Breast epithelium (tissue), 4 donors: ENCODE measurements around the gene KAT6B. TPM values are rescaled to one million over a fixed set of nuclear protein-coding genes. Genes with fewer than 3 reads are reported as not detected.

Experiments used
- DNase-seq, 2 donors: peaks; one replicate each; pipeline ENCODE4 v3.0.0-alpha.2; 2019; ENCODE audit warnings: low spot score in 2 of 2
- H3K27ac ChIP-seq, 2 donors: fragments of 200-600 bp; sonication (generic) in 1 of 2; one replicate each; pipeline ENCODE4 v1.5.1; 2016 to 2019; ENCODE audit warnings: mild to moderate bottlenecking in 1 of 2
- H3K27me3 ChIP-seq, 2 donors: fragments of 200-600 bp; sonication (generic) in 1 of 2; one replicate each; pipeline versions ENCODE4 v1.5.1 to v1.6.0; 2017 to 2019; ENCODE audit warnings: control low read depth in 1 of 2, mild to moderate bottlenecking in 1 of 2
- H3K36me3 ChIP-seq: fragments of 200-600 bp; one replicate; pipeline ENCODE4 v1.5.1; 2019
- H3K4me1 ChIP-seq, 2 donors: fragments of 200-600 bp; sonication (generic); one replicate each; pipeline ENCODE4 v1.5.1; 2016 to 2019; ENCODE audit warnings: control low read depth in 1 of 2
- H3K4me3 ChIP-seq, 3 donors: fragments of 200-600 bp; sonication (generic); 1 replicate in 2 of 3; 2 replicates in 1 of 3; pipeline ENCODE4 v1.5.1; 2016 to 2019; ENCODE audit warnings: mild to moderate bottlenecking in 3 of 3, moderate library complexity in 2 of 3
- H3K9me3 ChIP-seq, 2 donors: fragments of 200-600 bp; sonication (generic) in 1 of 2; one replicate each; pipeline ENCODE4 v1.5.1; 2016 to 2019; ENCODE audit warnings: control low read depth in 1 of 2
- POLR2A ChIP-seq: fragments of 450-650 bp; IDR thresholded peaks from one replicate; pipeline ENCODE4 v1.6.1; 2016; ENCODE audit warnings: antibody characterized with exemption, mild to moderate bottlenecking, moderate library complexity
- POLR2AphosphoS5 ChIP-seq, 3 donors: sonication (generic); formaldehyde crosslinking; IDR thresholded peaks; one replicate each; pipeline ENCODE4 v1.6.1; 2017; ENCODE audit warnings: antibody characterized with exemption in 3 of 3
- intact Hi-C: fragments of 100-400 bp; cut with DNase I; formaldehyde crosslinking; loops from one replicate; pipeline ENCODE4 v1.15.1; 2023; ENCODE audit warnings: low total_unique reads
- total RNA-seq, 3 donors: library from RNA; depleted of rRNA; stranded (reverse); fragments of >200 nt; gene quantifications; one replicate each; pipeline ENCODE4 v1.1.0, GENCODE V29; 2016
- TF ChIP-seq, protein P1 (sequence below), 3 donors: fragments of 450-650 bp; IDR thresholded peaks; one replicate each; pipeline ENCODE4 v1.5.1; 2016 to 2017; ENCODE audit warnings: antibody characterized with exemption in 3 of 3, mild to moderate bottlenecking in 3 of 3, moderate library complexity in 3 of 3

KAT6B gene
- total RNA-seq, 3 donors from 2014 or later: 46.2 to 90.3 (median 55.7) TPM

DNA sequence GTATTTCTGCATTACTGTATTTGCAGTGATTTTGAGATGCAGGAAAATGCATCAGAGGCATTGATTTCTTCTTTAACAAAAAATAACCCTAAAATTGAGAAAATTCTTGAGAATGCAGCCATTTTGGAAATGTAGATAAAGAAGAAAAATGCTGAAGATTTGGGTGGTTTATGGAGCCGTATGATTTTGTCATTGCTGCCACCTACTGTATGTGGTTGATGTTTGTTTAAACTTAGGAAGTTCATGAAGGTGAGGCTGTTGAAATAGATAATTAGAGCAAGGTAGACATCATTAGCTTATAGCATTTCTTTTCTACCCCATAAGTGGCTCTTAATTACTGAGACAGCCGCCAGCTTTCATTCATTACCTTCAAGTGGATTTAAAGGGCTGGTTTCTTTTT lies 193.0 kb downstream of the KAT6B start:
- no peak for DNase-seq
- intact Hi-C loops: no loop called here
- H3K4me1 ChIP-seq: no peaks in the 10 kb centered on the region
- no peaks in the 10 kb centered on the region for H3K27me3 ChIP-seq
- H3K27ac ChIP-seq: no peak overlapping the region
- H3K4me3 ChIP-seq: no peak overlapping the region
- TF ChIP-seq POLR2A: no peak
- no peak for TF ChIP-seq POLR2AphosphoS5 (IDR thresholded peaks at IDR 0.05)
- TF ChIP-seq, protein P1, sequence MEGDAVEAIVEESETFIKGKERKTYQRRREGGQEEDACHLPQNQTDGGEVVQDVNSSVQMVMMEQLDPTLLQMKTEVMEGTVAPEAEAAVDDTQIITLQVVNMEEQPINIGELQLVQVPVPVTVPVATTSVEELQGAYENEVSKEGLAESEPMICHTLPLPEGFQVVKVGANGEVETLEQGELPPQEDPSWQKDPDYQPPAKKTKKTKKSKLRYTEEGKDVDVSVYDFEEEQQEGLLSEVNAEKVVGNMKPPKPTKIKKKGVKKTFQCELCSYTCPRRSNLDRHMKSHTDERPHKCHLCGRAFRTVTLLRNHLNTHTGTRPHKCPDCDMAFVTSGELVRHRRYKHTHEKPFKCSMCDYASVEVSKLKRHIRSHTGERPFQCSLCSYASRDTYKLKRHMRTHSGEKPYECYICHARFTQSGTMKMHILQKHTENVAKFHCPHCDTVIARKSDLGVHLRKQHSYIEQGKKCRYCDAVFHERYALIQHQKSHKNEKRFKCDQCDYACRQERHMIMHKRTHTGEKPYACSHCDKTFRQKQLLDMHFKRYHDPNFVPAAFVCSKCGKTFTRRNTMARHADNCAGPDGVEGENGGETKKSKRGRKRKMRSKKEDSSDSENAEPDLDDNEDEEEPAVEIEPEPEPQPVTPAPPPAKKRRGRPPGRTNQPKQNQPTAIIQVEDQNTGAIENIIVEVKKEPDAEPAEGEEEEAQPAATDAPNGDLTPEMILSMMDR (IDR thresholded peaks at IDR 0.05): no peak
- H3K9me3 ChIP-seq: no peaks in the 10 kb centered on the region
- H3K36me3 ChIP-seq: no peaks in the 10 kb centered on the region

DNA sequence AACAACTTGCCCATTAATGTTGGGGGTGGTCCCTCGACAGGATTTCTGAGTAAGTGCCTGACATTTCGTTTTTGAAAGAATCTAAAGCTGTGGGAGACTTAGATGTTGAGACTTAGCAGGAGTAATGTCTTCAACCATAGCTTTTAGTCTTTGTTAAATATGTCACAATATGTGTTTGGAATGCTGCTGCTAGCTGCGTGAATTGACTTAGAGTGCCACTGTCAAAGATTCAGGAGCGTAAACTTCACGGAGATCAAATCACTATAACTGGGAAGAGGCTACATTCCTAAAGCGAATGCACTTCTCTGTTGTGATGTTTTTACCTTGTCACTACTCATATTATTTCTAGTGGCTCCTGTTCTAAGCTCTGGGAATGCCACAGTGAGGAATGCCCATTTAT lies 193.8 kb downstream of the KAT6B start:
- Histone ChIP-seq H3K4me3 (no peak overlapping the region), H3K4me1 (no peaks in the 10 kb centered on the region), H3K27me3 (no peaks in the 10 kb centered on the region), H3K36me3 (no peaks in the 10 kb centered on the region), H3K27ac (no peak overlapping the region), H3K9me3 (no peaks in the 10 kb centered on the region)
- TF ChIP-seq POLR2A: no peak
- no peak for TF ChIP-seq POLR2AphosphoS5 (IDR thresholded peaks at IDR 0.05)
- TF ChIP-seq, protein P1 (IDR thresholded peaks at IDR 0.05): no peak
- intact Hi-C loops: no loop called here
- no peak for DNase-seq

DNA sequence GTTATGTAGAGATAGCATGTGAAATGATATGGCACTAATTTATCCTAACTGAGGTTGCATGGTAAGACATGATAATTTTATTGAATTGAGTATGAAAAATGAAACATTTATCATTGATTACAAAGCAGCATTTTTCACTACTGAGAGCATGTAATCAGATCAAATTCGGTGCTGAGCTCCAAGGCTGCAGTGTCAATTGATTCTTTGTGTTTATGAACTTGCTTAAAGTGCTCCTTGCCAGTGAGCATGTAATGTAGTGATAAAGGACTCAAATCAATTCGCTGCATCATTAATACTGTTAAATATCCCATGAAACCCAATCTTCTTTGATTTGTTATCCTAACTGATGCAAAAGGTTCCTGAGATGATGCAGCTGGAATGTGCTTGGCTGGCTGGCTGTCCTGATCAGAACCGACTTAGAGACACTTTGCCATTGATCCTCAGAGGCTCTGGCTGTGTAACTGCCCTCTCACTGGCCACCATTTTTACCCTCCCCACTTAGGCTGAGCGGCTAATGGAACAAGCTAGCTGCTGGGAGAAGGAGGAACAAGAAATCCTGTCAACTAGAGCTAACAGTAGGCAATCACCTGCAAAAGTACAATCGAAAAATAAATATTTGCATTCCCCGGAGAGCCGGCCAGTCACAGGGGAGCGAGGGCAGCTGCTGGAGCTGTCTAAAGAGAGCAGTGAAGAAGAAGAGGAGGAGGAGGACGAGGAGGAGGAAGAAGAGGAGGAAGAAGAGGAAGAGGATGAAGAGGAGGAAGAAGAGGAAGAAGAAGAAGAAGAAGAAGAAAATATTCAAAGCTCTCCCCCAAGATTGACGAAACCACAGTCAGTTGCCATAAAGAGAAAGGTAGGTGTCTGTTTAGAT lies 195.2 kb downstream of the KAT6B start:
- no peaks in the 10 kb centered on the region for H3K27me3 ChIP-seq
- no peak overlapping the region for H3K4me3 ChIP-seq
- intact Hi-C loops: no loop called here
- TF ChIP-seq, protein P1 (IDR thresholded peaks at IDR 0.05): no peak
- TF ChIP-seq POLR2AphosphoS5 (IDR thresholded peaks at IDR 0.05) (no peak), POLR2A (no peak)
- H3K36me3 ChIP-seq: no peaks in the 10 kb centered on the region
- no peak for DNase-seq
- H3K27ac ChIP-seq: no peak overlapping the region
- no peaks in the 10 kb centered on the region for H3K4me1 ChIP-seq
- H3K9me3 ChIP-seq: no peaks in the 10 kb centered on the region

DNA sequence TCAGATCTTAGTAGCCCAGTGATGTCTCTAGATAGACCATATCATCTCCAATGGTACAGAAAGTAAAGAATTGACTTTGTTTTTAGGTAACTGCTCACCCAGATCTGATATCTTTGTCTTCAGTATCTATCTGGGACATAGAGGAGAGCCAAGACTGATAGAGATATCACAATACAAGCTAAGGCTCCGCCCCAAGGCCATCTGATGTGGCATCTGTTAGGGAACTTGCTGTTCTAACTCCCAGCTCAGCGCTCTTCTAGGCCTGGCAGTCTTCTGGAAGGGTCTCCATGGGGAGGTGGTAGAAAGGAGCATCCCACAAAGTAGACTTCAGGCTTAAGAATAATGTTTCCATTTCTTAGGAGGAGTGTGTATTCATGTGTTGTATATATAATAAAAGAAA lies 196.7 kb downstream of the KAT6B start:
- intact Hi-C loops: no loop called here
- Histone ChIP-seq H3K4me1 (no peaks in the 10 kb centered on the region), H3K27me3 (no peaks in the 10 kb centered on the region), H3K36me3 (no peaks in the 10 kb centered on the region), H3K4me3 (no peak overlapping the region), H3K27ac (no peak overlapping the region), H3K9me3 (no peaks in the 10 kb centered on the region)
- TF ChIP-seq POLR2AphosphoS5 (IDR thresholded peaks at IDR 0.05): no peak
- TF ChIP-seq, protein P1 (IDR thresholded peaks at IDR 0.05): no peak
- TF ChIP-seq POLR2A: no peak
- DNase-seq: no peak

DNA sequence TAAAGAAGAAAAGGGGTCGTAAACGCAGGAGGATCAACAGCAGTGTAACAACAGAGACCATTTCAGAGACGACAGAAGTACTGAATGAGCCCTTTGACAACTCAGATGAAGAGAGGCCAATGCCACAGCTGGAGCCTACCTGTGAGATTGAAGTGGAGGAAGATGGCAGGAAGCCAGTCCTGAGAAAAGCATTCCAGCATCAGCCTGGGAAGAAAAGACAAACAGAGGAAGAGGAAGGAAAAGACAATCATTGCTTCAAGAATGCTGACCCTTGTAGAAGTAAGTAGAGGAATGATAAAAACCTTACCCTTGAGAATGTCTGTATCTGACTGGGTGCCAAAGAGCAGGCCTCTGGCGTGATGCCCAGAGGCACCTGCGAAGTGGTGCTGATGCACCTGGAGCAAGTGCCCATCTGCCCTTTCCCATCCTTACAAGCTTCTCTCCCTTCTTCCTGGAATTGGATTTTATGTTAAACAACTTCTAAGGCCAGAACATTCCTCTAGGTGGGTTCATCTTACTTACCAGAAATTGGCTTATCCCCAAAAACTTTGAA lies 198.6 kb downstream of the KAT6B start:
- TF ChIP-seq POLR2A (no peak), POLR2AphosphoS5 (IDR thresholded peaks at IDR 0.05) (no peak)
- TF ChIP-seq, protein P1 (IDR thresholded peaks at IDR 0.05): no peak
- H3K4me1 ChIP-seq: no peaks in the 10 kb centered on the region
- no peak overlapping the region for H3K4me3 ChIP-seq
- H3K9me3 ChIP-seq: no peaks in the 10 kb centered on the region
- H3K27me3 ChIP-seq: no peaks in the 10 kb centered on the region
- H3K27ac ChIP-seq: no peak overlapping the region
- no peaks in the 10 kb centered on the region for H3K36me3 ChIP-seq
- intact Hi-C loops: no loop called here
- DNase-seq: no peak
